GM12878 (cell line): ENCODE results near the gene PRKCE. TPM values are rescaled to one million over a fixed set of nuclear protein-coding genes. Genes with fewer than 3 reads are reported as not detected.

ENCODE experiments used
- CEBPZ ChIP-seq: fragments of 150-350 bp; IDR thresholded peaks from 2 replicates; pipeline ENCODE4 v1.6.1; 2016; ENCODE audit warnings: low read depth, low read length
- CHD1 ChIP-seq: IDR thresholded peaks from 2 replicates; pipeline ENCODE4 v1.6.1; 2012; ENCODE audit warnings: low read depth, low read length, improper control_type of control experiment
- EP300 ChIP-seq, 2 experiments: fragments of 150-350 bp in 1 of 2; IDR thresholded peaks; 2 replicates each; pipeline ENCODE4 v1.6.1; 2011 to 2012; ENCODE audit warnings: low read depth in 2 of 2, low read length in 2 of 2, borderline replicate concordance in 1 of 2, improper control_type of control experiment in 1 of 2, inconsistent platforms in 1 of 2; ENCODE audit not compliant: control insufficient read depth in 1 of 2
- ETV6 ChIP-seq, 2 experiments: fragments of 450-650 bp in 1 of 2; IDR thresholded peaks in 1 of 2; conservative IDR thresholded peaks in 1 of 2; 2 replicates each; pipeline ENCODE4 v1.6.1; 2014; ENCODE audit warnings: antibody characterized with exemption in 1 of 2, borderline replicate concordance in 1 of 2, low read depth in 1 of 2, mild to moderate bottlenecking in 1 of 2, moderate library complexity in 1 of 2
- MTA2 ChIP-seq: fragments of 450-650 bp; IDR thresholded peaks from 2 replicates; pipeline ENCODE4 v1.6.1; 2016; ENCODE audit warnings: low read depth, mild to moderate bottlenecking, moderate library complexity
- polyA plus RNA-seq, 11 experiments: library from polyadenylated mRNA; depleted of rRNA in 4 of 11; unstranded in 6 of 11; stranded (reverse) in 5 of 11; fragments of >200 nt; fragmentation: Nextera tagmentation in 4 of 11; fragmentation: Illumina TruSeq in 1 of 11; extraction: Ambion mirVana in 4 of 11; extraction: Trizol in 1 of 11; gene quantifications; 1 replicate in 1 of 11; 2 replicates in 10 of 11; pipeline versions ENCODE4 v1.2.1 to v1.2.3, GENCODE V29; 2011 to 2016; ENCODE audit warnings: inconsistent platforms in 2 of 11, missing spikeins in 2 of 11, low read depth in 1 of 11
- total RNA-seq, 4 experiments: library from RNA; depleted of rRNA in 3 of 4; stranded (reverse); fragments of >200 nt in 3 of 4; fragmentation: Illumina TruSeq in 1 of 4; extraction: Trizol in 1 of 4; gene quantifications; 2 replicates each; pipeline versions ENCODE4 v1.2.1 to v1.2.3, GENCODE V29; 2013 to 2021
- TF ChIP-seq, protein P1 (sequence below): fragments of 450-650 bp; formaldehyde crosslinking; IDR thresholded peaks from 2 replicates; pipeline ENCODE4 v1.4.0; 2022; ENCODE audit warnings: mild to moderate bottlenecking, moderate library complexity
- TF ChIP-seq, protein P2 (sequence below): fragments of 450-650 bp; IDR thresholded peaks from 2 replicates; pipeline ENCODE4 v1.6.1; 2017; ENCODE audit warnings: antibody characterized with exemption, mild to moderate bottlenecking, moderate library complexity

Gene PRKCE
- total and polyA plus RNA-seq, 10 of the 15 experiments (the other 5 are each of a cell fraction or from before 2014, with no cell fraction given), result 2.6 to 28.2 (median 11.3) TPM

- peak; percentile 50 to 61; a peak in 3 of 4 replicates for TF ChIP-seq EP300 (IDR thresholded peaks at IDR 0.05; ENCODE audit: borderline replicate concordance in 1 of 2, control insufficient read depth in 1 of 2, low read depth in 2 of 2, low read length in 2 of 2)
- TF ChIP-seq, protein P1, sequence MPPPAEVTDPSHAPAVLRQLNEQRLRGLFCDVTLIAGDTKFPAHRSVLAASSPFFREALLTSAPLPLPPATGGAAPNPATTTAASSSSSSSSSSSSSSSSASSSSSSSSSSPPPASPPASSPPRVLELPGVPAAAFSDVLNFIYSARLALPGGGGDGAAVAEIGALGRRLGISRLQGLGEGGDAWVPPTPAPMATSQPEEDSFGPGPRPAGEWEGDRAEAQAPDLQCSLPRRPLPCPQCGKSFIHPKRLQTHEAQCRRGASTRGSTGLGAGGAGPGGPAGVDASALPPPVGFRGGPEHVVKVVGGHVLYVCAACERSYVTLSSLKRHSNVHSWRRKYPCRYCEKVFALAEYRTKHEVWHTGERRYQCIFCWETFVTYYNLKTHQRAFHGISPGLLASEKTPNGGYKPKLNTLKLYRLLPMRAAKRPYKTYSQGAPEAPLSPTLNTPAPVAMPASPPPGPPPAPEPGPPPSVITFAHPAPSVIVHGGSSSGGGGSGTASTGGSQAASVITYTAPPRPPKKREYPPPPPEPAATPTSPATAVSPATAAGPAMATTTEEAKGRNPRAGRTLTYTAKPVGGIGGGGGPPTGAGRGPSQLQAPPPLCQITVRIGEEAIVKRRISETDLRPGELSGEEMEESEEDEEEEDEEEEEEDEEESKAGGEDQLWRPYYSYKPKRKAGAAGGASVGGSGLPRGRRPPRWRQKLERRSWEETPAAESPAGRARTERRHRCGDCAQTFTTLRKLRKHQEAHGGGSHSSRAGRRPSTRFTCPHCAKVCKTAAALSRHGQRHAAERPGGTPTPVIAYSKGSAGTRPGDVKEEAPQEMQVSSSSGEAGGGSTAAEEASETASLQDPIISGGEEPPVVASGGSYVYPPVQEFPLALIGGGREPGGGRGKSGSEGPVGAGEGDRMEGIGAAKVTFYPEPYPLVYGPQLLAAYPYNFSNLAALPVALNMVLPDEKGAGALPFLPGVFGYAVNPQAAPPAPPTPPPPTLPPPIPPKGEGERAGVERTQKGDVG (CRISPR knock-in tag), result no peak
- TF ChIP-seq CHD1, result no peak
- TF ChIP-seq MTA2, result peak; percentile 32; the same call in 1 of the 2 replicates
- TF ChIP-seq, protein P2, sequence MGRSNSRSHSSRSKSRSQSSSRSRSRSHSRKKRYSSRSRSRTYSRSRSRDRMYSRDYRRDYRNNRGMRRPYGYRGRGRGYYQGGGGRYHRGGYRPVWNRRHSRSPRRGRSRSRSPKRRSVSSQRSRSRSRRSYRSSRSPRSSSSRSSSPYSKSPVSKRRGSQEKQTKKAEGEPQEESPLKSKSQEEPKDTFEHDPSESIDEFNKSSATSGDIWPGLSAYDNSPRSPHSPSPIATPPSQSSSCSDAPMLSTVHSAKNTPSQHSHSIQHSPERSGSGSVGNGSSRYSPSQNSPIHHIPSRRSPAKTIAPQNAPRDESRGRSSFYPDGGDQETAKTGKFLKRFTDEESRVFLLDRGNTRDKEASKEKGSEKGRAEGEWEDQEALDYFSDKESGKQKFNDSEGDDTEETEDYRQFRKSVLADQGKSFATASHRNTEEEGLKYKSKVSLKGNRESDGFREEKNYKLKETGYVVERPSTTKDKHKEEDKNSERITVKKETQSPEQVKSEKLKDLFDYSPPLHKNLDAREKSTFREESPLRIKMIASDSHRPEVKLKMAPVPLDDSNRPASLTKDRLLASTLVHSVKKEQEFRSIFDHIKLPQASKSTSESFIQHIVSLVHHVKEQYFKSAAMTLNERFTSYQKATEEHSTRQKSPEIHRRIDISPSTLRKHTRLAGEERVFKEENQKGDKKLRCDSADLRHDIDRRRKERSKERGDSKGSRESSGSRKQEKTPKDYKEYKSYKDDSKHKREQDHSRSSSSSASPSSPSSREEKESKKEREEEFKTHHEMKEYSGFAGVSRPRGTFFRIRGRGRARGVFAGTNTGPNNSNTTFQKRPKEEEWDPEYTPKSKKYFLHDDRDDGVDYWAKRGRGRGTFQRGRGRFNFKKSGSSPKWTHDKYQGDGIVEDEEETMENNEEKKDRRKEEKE, result no peak
- TF ChIP-seq ETV6 (conservative IDR thresholded peaks at IDR 0.05 in 1 of 2, IDR thresholded peaks at IDR 0.05 in 1 of 2; ENCODE audit: borderline replicate concordance in 1 of 2, low read depth in 1 of 2), result peak in 1 of 2 experiments; percentile 63; a peak in 2 of 4 replicates
- TF ChIP-seq CEBPZ, result no peak
These were observed 14.0 kb upstream of the PRKCE start (continued) for GRCh38 chr2:45637440-45637839.
